Sigmoid colon (tissue), 4 donors: ENCODE results near the gene PBOV1.

Source experiments
- POLR2AphosphoS5 ChIP-seq, 4 donors: sonication (generic); formaldehyde crosslinking; IDR thresholded peaks; one replicate each; pipeline ENCODE4 v1.6.1; 2017; ENCODE audit warnings: antibody characterized with exemption in 4 of 4
- TF ChIP-seq, protein P1 (sequence below), 4 experiments: fragments of 450-650 bp in 3 of 4; fragments of 200-600 bp in 1 of 4; IDR thresholded peaks; one replicate each; pipeline ENCODE4 v1.5.1; 2016 to 2019; ENCODE audit warnings: antibody characterized with exemption in 4 of 4, mild to moderate bottlenecking in 3 of 4, moderate library complexity in 2 of 4

DNA sequence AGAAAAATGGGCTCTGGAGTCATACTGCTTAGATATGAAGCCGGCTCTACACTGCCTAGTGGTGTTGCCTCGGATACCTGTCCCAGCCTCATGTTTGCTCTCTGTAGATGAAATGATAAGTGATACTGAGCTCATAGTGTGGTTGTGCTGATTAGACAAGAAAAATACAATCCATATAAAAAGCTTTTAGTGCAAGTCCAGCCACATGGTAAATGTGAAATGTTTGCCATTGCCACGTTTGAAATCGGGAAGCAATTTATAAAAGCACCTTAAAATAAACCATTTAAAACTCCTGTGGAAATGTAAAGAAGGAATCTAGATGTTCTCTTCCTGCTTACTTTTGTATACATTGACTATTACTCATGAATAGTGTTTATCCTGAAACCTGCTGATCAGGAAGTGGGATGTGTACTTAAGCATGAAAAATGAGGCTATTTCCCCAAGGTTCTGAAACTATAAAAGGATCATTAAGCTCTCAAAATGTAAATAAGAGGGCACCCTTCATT is 13.1 kb upstream of the PBOV1 start:
- no peak for TF ChIP-seq POLR2AphosphoS5 (IDR thresholded peaks at IDR 0.05)
- TF ChIP-seq, protein P1, sequence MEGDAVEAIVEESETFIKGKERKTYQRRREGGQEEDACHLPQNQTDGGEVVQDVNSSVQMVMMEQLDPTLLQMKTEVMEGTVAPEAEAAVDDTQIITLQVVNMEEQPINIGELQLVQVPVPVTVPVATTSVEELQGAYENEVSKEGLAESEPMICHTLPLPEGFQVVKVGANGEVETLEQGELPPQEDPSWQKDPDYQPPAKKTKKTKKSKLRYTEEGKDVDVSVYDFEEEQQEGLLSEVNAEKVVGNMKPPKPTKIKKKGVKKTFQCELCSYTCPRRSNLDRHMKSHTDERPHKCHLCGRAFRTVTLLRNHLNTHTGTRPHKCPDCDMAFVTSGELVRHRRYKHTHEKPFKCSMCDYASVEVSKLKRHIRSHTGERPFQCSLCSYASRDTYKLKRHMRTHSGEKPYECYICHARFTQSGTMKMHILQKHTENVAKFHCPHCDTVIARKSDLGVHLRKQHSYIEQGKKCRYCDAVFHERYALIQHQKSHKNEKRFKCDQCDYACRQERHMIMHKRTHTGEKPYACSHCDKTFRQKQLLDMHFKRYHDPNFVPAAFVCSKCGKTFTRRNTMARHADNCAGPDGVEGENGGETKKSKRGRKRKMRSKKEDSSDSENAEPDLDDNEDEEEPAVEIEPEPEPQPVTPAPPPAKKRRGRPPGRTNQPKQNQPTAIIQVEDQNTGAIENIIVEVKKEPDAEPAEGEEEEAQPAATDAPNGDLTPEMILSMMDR (IDR thresholded peaks at IDR 0.05): no peak
